ENCODE measurements around the gene SPATS2. TPM values are rescaled to one million over a fixed set of nuclear protein-coding genes. Genes with fewer than 3 reads are reported as not detected.

Gene SPATS2
- total RNA-seq, 2 donors from 2014 or later = 17.2 to 21.9 TPM

GRCh38 chr12:49325606-49326005, 41.7 kb upstream of the SPATS2 start:
- H3K9me3 ChIP-seq = no peaks in the 10 kb centered on the region
- no peaks in the 10 kb centered on the region for H3K36me3 ChIP-seq
- no peak overlapping the region for H3K27ac ChIP-seq
- H3K9ac ChIP-seq (ENCODE audit: low read depth in 2 of 2, low read length in 2 of 2) = no peak overlapping the region
- H3K4me1 ChIP-seq = peaks cover 5% of the 10 kb centered on the region
- TF ChIP-seq CTCF (IDR thresholded peaks at IDR 0.05) = no peak
- intact Hi-C loops (cut with DNase I) = no loop called here
- H3K4me3 ChIP-seq = no peak overlapping the region
- no peak for DNase-seq
- H3K27me3 ChIP-seq = no peaks in the 10 kb centered on the region

GRCh38 chr12:49327368-49327767, 39.9 kb upstream of the SPATS2 start:
- peaks cover 5% of the 10 kb centered on the region for H3K4me1 ChIP-seq
- H3K36me3 ChIP-seq = no peaks in the 10 kb centered on the region
- H3K9ac ChIP-seq (ENCODE audit: low read depth in 2 of 2, low read length in 2 of 2) = no peak overlapping the region
- TF ChIP-seq CTCF (IDR thresholded peaks at IDR 0.05) = no peak
- no peak overlapping the region for H3K4me3 ChIP-seq
- no peaks in the 10 kb centered on the region for H3K9me3 ChIP-seq
- no peak for DNase-seq
- H3K27ac ChIP-seq = no peak overlapping the region
- no peaks in the 10 kb centered on the region for H3K27me3 ChIP-seq
- intact Hi-C loops (cut with DNase I) = no loop called here

- H3K27me3 ChIP-seq = no peaks in the 10 kb centered on the region
- no peaks in the 10 kb centered on the region for H3K36me3 ChIP-seq
- no peak overlapping the region for H3K27ac ChIP-seq
- no peak overlapping the region for H3K4me3 ChIP-seq
- H3K4me1 ChIP-seq = peaks cover 5% of the 10 kb centered on the region
- H3K9ac ChIP-seq (ENCODE audit: low read depth in 2 of 2, low read length in 2 of 2) = no peak overlapping the region
- no peak for DNase-seq
- no peak for TF ChIP-seq CTCF (IDR thresholded peaks at IDR 0.05)
- no peaks in the 10 kb centered on the region for H3K9me3 ChIP-seq
- intact Hi-C loops (cut with DNase I) = no loop called here
Observed at GRCh38 chr12:49327887-49328286, 39.4 kb upstream of the SPATS2 start.

- H3K27ac ChIP-seq = no peak overlapping the region
Observed at GRCh38 chr12:49328816-49329215, 38.4 kb upstream of the SPATS2 start.

GRCh38 chr12:49330032-49330619, 37.1 kb upstream of the SPATS2 start:
- Histone ChIP-seq H3K36me3 (no peaks in the 10 kb centered on the region), H3K27ac (no peak overlapping the region), H3K4me3 (no peak overlapping the region), H3K9ac (ENCODE audit: low read depth in 2 of 2, low read length in 2 of 2) (peak overlapping the region in 1 of 2 donors; percentile 30), H3K9me3 (no peaks in the 10 kb centered on the region), H3K27me3 (peaks cover 16% of the 10 kb centered on the region), H3K4me1 (no peaks in the 10 kb centered on the region)
- TF ChIP-seq CTCF (IDR thresholded peaks at IDR 0.05) = no peak
- intact Hi-C loops (cut with DNase I) = no loop called here
- no peak for DNase-seq

More at GRCh38 chr12:49328816-49329215, 38.4 kb upstream of the SPATS2 start:
- Histone ChIP-seq H3K4me1 (peaks cover 2% of the 10 kb centered on the region), H3K4me3 (no peak overlapping the region), H3K9me3 (no peaks in the 10 kb centered on the region), H3K27me3 (peaks cover 4% of the 10 kb centered on the region), H3K9ac (ENCODE audit: low read depth in 2 of 2, low read length in 2 of 2) (no peak overlapping the region), H3K36me3 (no peaks in the 10 kb centered on the region)
- TF ChIP-seq CTCF (IDR thresholded peaks at IDR 0.05) = no peak
- no peak for DNase-seq
- intact Hi-C loops (cut with DNase I) = no loop called here
